ENCODE results near the gene NSMCE4A. TPM values are rescaled to one million over a fixed set of nuclear protein-coding genes. Genes with fewer than 3 reads are reported as not detected.

The NSMCE4A gene
- total and polyA plus RNA-seq, 9 of the 15 experiments (the other 6 are each of a cell fraction or from before 2014, with no cell fraction given) = 8.4 to 88.5 (median 46.4) TPM

- no TSS peak for BruUV-seq (replicated peaks)
- in situ Hi-C loops (cut with MboI) (no loop called here), intact Hi-C loops (cut with micrococcal nuclease) (no loop called here)
- no peak overlapping the region for H3K27ac ChIP-seq (ENCODE audit: extremely low read depth, low read depth, low read length)
- H3K9me3 ChIP-seq (replicated peaks; ENCODE audit: control insufficient read depth, insufficient read depth, low read depth, low read length) = no peaks in the 10 kb centered on the region
- ChIA-PET CTCF (ENCODE audit: low intra/inter-chr PET ratio) (interaction anchor here (0.7 kb wide), 1 partner anchor 789 kb away, joined by 3 read pairs; no protein-coding TSS in a partner anchor), POLR2A (no interaction called here)
- no peaks in the 10 kb centered on the region for H4K20me1 ChIP-seq (replicated peaks; ENCODE audit: control insufficient read depth, insufficient read depth, low read length)
- DNase-seq (ENCODE audit: extremely low read depth in 1 of 4, low spot score in 3 of 4) (no peak), FAIRE-seq (no peak), ATAC-seq (no peak)
- WGBS (ENCODE audit: insufficient coverage, low coverage, missing lambda C conversion rate) = 0% methylated on average over 3 of the region's 3 CpGs
- H3K9me1 ChIP-seq (ENCODE audit: control insufficient read depth, insufficient read depth, low read length) = no peaks in the 10 kb centered on the region
- no peaks in the 10 kb centered on the region for H3K4me1 ChIP-seq (replicated peaks in 1 of 2; ENCODE audit: control insufficient read depth in 2 of 2, insufficient read depth in 2 of 2, low read length in 2 of 2)
- no peak overlapping the region for H3K4me3 ChIP-seq
- no peak overlapping the region for H3K9ac ChIP-seq (ENCODE audit: insufficient read depth in 1 of 2, low read depth in 2 of 2, low read length in 2 of 2)
- H3K79me2 ChIP-seq (ENCODE audit: control insufficient read depth, insufficient read depth, low read length) = no peaks in the 10 kb centered on the region
- H3K4me2 ChIP-seq (ENCODE audit: insufficient read depth, low read length) = no peak overlapping the region
- H3K36me3 ChIP-seq (ENCODE audit: control insufficient read depth, insufficient read depth, low read length) = no peaks in the 10 kb centered on the region
- TF ChIP-seq, protein P1, sequence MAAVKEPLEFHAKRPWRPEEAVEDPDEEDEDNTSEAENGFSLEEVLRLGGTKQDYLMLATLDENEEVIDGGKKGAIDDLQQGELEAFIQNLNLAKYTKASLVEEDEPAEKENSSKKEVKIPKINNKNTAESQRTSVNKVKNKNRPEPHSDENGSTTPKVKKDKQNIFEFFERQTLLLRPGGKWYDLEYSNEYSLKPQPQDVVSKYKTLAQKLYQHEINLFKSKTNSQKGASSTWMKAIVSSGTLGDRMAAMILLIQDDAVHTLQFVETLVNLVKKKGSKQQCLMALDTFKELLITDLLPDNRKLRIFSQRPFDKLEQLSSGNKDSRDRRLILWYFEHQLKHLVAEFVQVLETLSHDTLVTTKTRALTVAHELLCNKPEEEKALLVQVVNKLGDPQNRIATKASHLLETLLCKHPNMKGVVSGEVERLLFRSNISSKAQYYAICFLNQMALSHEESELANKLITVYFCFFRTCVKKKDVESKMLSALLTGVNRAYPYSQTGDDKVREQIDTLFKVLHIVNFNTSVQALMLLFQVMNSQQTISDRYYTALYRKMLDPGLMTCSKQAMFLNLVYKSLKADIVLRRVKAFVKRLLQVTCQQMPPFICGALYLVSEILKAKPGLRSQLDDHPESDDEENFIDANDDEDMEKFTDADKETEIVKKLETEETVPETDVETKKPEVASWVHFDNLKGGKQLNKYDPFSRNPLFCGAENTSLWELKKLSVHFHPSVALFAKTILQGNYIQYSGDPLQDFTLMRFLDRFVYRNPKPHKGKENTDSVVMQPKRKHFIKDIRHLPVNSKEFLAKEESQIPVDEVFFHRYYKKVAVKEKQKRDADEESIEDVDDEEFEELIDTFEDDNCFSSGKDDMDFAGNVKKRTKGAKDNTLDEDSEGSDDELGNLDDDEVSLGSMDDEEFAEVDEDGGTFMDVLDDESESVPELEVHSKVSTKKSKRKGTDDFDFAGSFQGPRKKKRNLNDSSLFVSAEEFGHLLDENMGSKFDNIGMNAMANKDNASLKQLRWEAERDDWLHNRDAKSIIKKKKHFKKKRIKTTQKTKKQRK (IDR thresholded peaks at IDR 0.05; ENCODE audit: borderline replicate concordance, low read depth, low read length) = no peak
- TF ChIP-seq EGR1 (conservative IDR thresholded peaks at IDR 0.05) = no peak
- TF ChIP-seq ARID2 (IDR thresholded peaks at IDR 0.05) = no peak
- no peak for TF ChIP-seq TAL1 (IDR thresholded peaks at IDR 0.05)
- no peak for TF ChIP-seq ATF3 (IDR thresholded peaks at IDR 0.05)
- no peak for TF ChIP-seq ATF3 (CRISPR knock-in tag; conservative IDR thresholded peaks at IDR 0.05)
- no peak for TF ChIP-seq ZC3H4 (CRISPR knock-in tag; IDR thresholded peaks at IDR 0.05; ENCODE audit: borderline replicate concordance)
- H2AFZ ChIP-seq (ENCODE audit: low read depth, low read length) = no peak overlapping the region
- H3K27me3 ChIP-seq (ENCODE audit: control insufficient read depth in 2 of 2, insufficient read depth in 2 of 2, low read length in 2 of 2) = peaks cover 16 to 50% of the 10 kb centered on the region in 2 experiments
Observed at GRCh38 chr10:122014652-122015248, 39.7 kb upstream of the NSMCE4A start.

All from K562 (cell line).